ENCODE data around the gene CFAP299.

GRCh38 chr4:80767944-80768343 lies 432.4 kb downstream of the CFAP299 start:
- no peak for TF ChIP-seq CTCF (IDR thresholded peaks at IDR 0.05; ENCODE audit: low read depth, low read length, poor library complexity, severe bottlenecking)
- no peak for TF ChIP-seq EZH2phosphoT487 (IDR thresholded peaks at IDR 0.05; ENCODE audit: borderline replicate concordance, low read length)

Data from DOHH2 (cell line).